G401 (cell line): Measurements from ENCODE around the gene ASS1. TPM values are rescaled to one million over a fixed set of nuclear protein-coding genes. Genes with fewer than 3 reads are reported as not detected.
A peak's percentile ranks its signal among the peaks of the same experiment; 100 is the strongest.

ENCODE experiments used
- DNase-seq: peaks from one replicate; pipeline ENCODE4 v3.0.0-alpha.2; 2015; ENCODE audit warnings: low spot score
- in situ Hi-C: cut with HindIII; loops from 2 replicates; pipeline ENCODE4 v1.10.0; 2016; ENCODE audit warnings: low sequenced_read_pairs, mixed read lengths
- total RNA-seq: library from RNA; depleted of rRNA; stranded (reverse); fragments of >200 nt; shearing (Covaris generic); gene quantifications from 2 replicates; pipeline ENCODE4 v1.2.3, GENCODE V29; 2014

The ASS1 gene
- total RNA-seq, 1 experiment from 2014 or later, result 0.31 TPM

- in situ Hi-C loops, result no loop called here
- no peak for DNase-seq
Measured at GRCh38 chr9:130448771-130449603, 4.2 kb downstream of the ASS1 start.

- DNase-seq, result no peak
- in situ Hi-C loops, result no loop called here
Measured at GRCh38 chr9:130450344-130451003, 5.7 kb downstream of the ASS1 start.

GRCh38 chr9:130451004-130451390, 6.2 kb downstream of the ASS1 start:
- in situ Hi-C loops, result no loop called here
- no peak for DNase-seq

GRCh38 chr9:130451509-130452388, 7.0 kb downstream of the ASS1 start:
- in situ Hi-C loops, result no loop called here
- DNase-seq, result peak; percentile 40

- in situ Hi-C loops, result no loop called here
- DNase-seq, result no peak
Measured at GRCh38 chr9:130452835-130453234, 8.1 kb downstream of the ASS1 start.

GRCh38 chr9:130453487-130453886, 8.7 kb downstream of the ASS1 start:
- peak; percentile 29 for DNase-seq
- in situ Hi-C loops, result no loop called here

- no peak for DNase-seq
- in situ Hi-C loops, result no loop called here
Measured at GRCh38 chr9:130454096-130454811, 9.5 kb downstream of the ASS1 start.

GRCh38 chr9:130454812-130455325, 10.1 kb downstream of the ASS1 start:
- in situ Hi-C loops, result no loop called here
- no peak for DNase-seq

GRCh38 chr9:130458027-130458803, 13.5 kb downstream of the ASS1 start:
- in situ Hi-C loops, result no loop called here
- no peak for DNase-seq

- in situ Hi-C loops, result no loop called here
Measured at GRCh38 chr9:130458804-130459067, 14.0 kb downstream of the ASS1 start.

GRCh38 chr9:130459151-130459550, 14.4 kb downstream of the ASS1 start:
- no peak for DNase-seq
- in situ Hi-C loops, result no loop called here

More at GRCh38 chr9:130458804-130459067, 14.0 kb downstream of the ASS1 start:
- DNase-seq, result no peak

GRCh38 chr9:130459941-130460669, 15.3 kb downstream of the ASS1 start:
- in situ Hi-C loops, result no loop called here
- no peak for DNase-seq

GRCh38 chr9:130461218-130461630, 16.5 kb downstream of the ASS1 start:
- in situ Hi-C loops, result no loop called here
- peak; percentile 64 for DNase-seq

- in situ Hi-C loops, result no loop called here
- no peak for DNase-seq
Measured at GRCh38 chr9:130461731-130462130, 17.0 kb downstream of the ASS1 start.

GRCh38 chr9:130462685-130463540, 18.2 kb downstream of the ASS1 start:
- in situ Hi-C loops, result no loop called here

GRCh38 chr9:130463763-130464745, 19.3 kb downstream of the ASS1 start:
- no peak for DNase-seq
- in situ Hi-C loops, result no loop called here

More at GRCh38 chr9:130462685-130463540, 18.2 kb downstream of the ASS1 start:
- no peak for DNase-seq
